22Rv1 (cell line): Measurements from ENCODE around the gene FER.

ENCODE experiments used
- CTCF ChIP-seq: fragments of 450-650 bp; IDR thresholded peaks from 2 replicates; pipeline ENCODE4 v1.5.1; 2017; ENCODE audit warnings: mild to moderate bottlenecking
- ZFX ChIP-seq: fragments of 450-650 bp; IDR thresholded peaks from 2 replicates; pipeline ENCODE4 v1.6.1; 2017; ENCODE audit warnings: antibody characterized with exemption, borderline replicate concordance

DNA sequence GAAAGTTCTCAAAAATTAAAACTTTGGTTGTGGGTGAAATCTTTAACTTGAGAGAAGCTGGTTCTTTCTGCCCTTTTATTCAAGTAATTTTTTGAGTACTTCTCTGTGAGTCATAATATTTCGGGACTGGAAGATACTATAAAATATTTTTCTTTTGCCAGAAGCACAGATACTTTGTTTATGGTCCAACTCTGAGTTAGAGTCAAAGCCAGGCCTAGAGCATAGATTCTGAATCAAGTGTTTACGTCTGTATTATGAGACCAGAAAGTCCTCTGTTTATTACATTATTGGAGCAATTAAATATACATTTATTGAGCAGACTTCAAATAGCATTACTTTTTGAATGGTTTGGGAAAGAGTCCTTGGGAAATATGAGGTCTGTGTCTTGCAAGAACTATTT lies 187.9 kb downstream of the FER start:
- TF ChIP-seq ZFX (no peak), CTCF (no peak)
